ENCODE measurements around the gene PAQR9. TPM values are rescaled to one million over a fixed set of nuclear protein-coding genes. Genes with fewer than 3 reads are reported as not detected.

Gene PAQR9
- total and polyA plus RNA-seq, 2 of the 13 experiments (the other 11 are each of a cell fraction or from before 2014, with no cell fraction given): 3.7 to 10.3 TPM

- TF ChIP-seq DMTF1 (CRISPR knock-in tag; IDR thresholded peaks at IDR 0.05) (no peak), ZNF281 (CRISPR knock-in tag; IDR thresholded peaks at IDR 0.05; ENCODE audit: borderline replicate concordance) (no peak), RAD51 (IDR thresholded peaks at IDR 0.05; ENCODE audit: borderline replicate concordance) (no peak), ZNF138 (CRISPR knock-in tag; IDR thresholded peaks at IDR 0.05; ENCODE audit: low read depth) (no peak), ZNF891 (CRISPR knock-in tag; IDR thresholded peaks at IDR 0.05) (no peak), ZNF780A (CRISPR knock-in tag; IDR thresholded peaks at IDR 0.05) (no peak), ZNF629 (CRISPR knock-in tag; conservative IDR thresholded peaks at IDR 0.05) (no peak), THRA (CRISPR knock-in tag; IDR thresholded peaks at IDR 0.05; ENCODE audit: borderline replicate concordance) (peak; percentile 41; the same call in 1 of the 2 replicates), ZBTB46 (CRISPR knock-in tag; IDR thresholded peaks at IDR 0.05; ENCODE audit: borderline replicate concordance) (0 out of 2 replicates have a peak, but pooled peaks have one; percentile 41), ZNF280B (CRISPR knock-in tag; IDR thresholded peaks at IDR 0.05; ENCODE audit: borderline replicate concordance) (no peak), ZNF761 (CRISPR knock-in tag; conservative IDR thresholded peaks at IDR 0.05) (no peak), ZNF468 (CRISPR knock-in tag; IDR thresholded peaks at IDR 0.05) (no peak), TEAD3 (CRISPR knock-in tag; optimal IDR thresholded peaks at IDR 0.05; ENCODE audit: borderline replicate concordance) (peak; percentile 36), NRL (CRISPR knock-in tag; IDR thresholded peaks at IDR 0.05; ENCODE audit: borderline replicate concordance) (no peak), MAFG (CRISPR knock-in tag; IDR thresholded peaks at IDR 0.05) (peak; percentile 86), CSRNP1 (CRISPR knock-in tag; IDR thresholded peaks at IDR 0.05) (no peak)
Measured at GRCh38 chr3:142976621-142977398, 13.3 kb upstream of the PAQR9 start (continued).
